Fibroblast of lung (primary cell): ENCODE data around the gene PGA3.

Source experiments
- CTCF ChIP-seq, 2 donors: IDR thresholded peaks in 1 of 2; conservative IDR thresholded peaks in 1 of 2; 1 replicate in 1 of 2; 2 replicates in 1 of 2; pipeline ENCODE4 v1.5.1; 2011 to 2012; ENCODE audit warnings: low read length in 2 of 2, control low read depth in 1 of 2, inconsistent platforms in 1 of 2, low read depth in 1 of 2, mild to moderate bottlenecking in 1 of 2
- EZH2 ChIP-seq: IDR thresholded peaks from 2 replicates; pipeline ENCODE4 v1.5.1; 2012; ENCODE audit warnings: low read length, control low read depth, mild to moderate bottlenecking; ENCODE audit errors: missing control alignments

DNA sequence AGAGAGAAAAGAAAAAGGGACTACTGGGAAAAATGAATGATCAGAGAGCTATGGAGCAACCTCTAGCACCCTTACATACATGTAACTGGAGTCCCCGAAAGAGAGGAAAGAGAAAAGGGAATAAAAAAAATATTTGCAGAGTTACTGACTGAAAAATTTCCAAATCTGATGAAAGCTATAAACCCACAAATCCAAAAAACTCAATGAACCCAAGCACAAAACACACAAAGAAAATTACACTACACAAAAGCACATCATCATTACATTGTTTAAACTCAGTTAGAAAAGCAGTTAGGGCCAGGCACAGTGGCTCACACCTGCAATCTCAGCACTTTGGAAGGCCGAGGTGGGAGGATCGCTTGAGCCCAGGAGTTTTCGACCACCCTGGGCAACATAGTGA lies 48.8 kb upstream of the PGA3 start:
- no peak for TF ChIP-seq CTCF (conservative IDR thresholded peaks at IDR 0.05 in 1 of 2, IDR thresholded peaks at IDR 0.05 in 1 of 2; ENCODE audit: low read depth in 1 of 2, low read length in 2 of 2)
- TF ChIP-seq EZH2: no peak
